ENCODE measurements around the gene CMTM8. TPM values are rescaled to one million over a fixed set of nuclear protein-coding genes. Genes with fewer than 3 reads are reported as not detected.

Gene CMTM8
- total RNA-seq, 4 donors from 2014 or later = 1.4 to 4.1 (median 2.9) TPM

- Histone ChIP-seq H3K27me3 (no peaks in the 10 kb centered on the region), H3K36me3 (no peaks in the 10 kb centered on the region), H3K27ac (no peak overlapping the region), H3K9me3 (no peaks in the 10 kb centered on the region), H3K4me1 (peaks cover 0 to 5% of the 10 kb centered on the region in 2 donors), H3K4me3 (no peak overlapping the region)
- DNase-seq (no peak), ATAC-seq (no peak)
- no peak for TF ChIP-seq POLR2A (IDR thresholded peaks at IDR 0.05)
- no peak for TF ChIP-seq CTCF (IDR thresholded peaks at IDR 0.05 in 4 of 5, conservative IDR thresholded peaks at IDR 0.05 in 1 of 5)
- intact Hi-C loops (cut with DNase I; ENCODE audit: low total_unique reads) (no loop called here), in situ Hi-C loops (cut with MboI; ENCODE audit: low sequenced_read_pairs in 4 of 4) (no loop called here)
These were observed 69.9 kb downstream of the CMTM8 start for GRCh38 chr3:32308378-32308777.

- Histone ChIP-seq H3K27me3 (no peaks in the 10 kb centered on the region), H3K27ac (no peak overlapping the region), H3K9me3 (no peaks in the 10 kb centered on the region), H3K4me3 (no peak overlapping the region), H3K4me1 (peaks cover 0 to 5% of the 10 kb centered on the region in 2 donors), H3K36me3 (no peaks in the 10 kb centered on the region)
- in situ Hi-C loops (cut with MboI; ENCODE audit: low sequenced_read_pairs in 4 of 4) = no loop called here
- no peak for TF ChIP-seq POLR2A (IDR thresholded peaks at IDR 0.05)
- TF ChIP-seq CTCF (IDR thresholded peaks at IDR 0.05 in 4 of 5, conservative IDR thresholded peaks at IDR 0.05 in 1 of 5) = no peak
- DNase-seq = no peak
- intact Hi-C loops (cut with DNase I; ENCODE audit: low total_unique reads) = no loop called here
- no peak for ATAC-seq
These were observed 71.3 kb downstream of the CMTM8 start for GRCh38 chr3:32309654-32310242.

- TF ChIP-seq POLR2A (IDR thresholded peaks at IDR 0.05) (no peak), CTCF (IDR thresholded peaks at IDR 0.05 in 4 of 5, conservative IDR thresholded peaks at IDR 0.05 in 1 of 5) (no peak)
- intact Hi-C loops (cut with DNase I; ENCODE audit: low total_unique reads) = no loop called here
- no peak for ATAC-seq
- in situ Hi-C loops (cut with MboI; ENCODE audit: low sequenced_read_pairs in 4 of 4) = no loop called here
- Histone ChIP-seq H3K36me3 (no peaks in the 10 kb centered on the region), H3K4me1 (peaks cover 0 to 5% of the 10 kb centered on the region in 2 donors), H3K27ac (no peak overlapping the region), H3K9me3 (no peaks in the 10 kb centered on the region), H3K27me3 (no peaks in the 10 kb centered on the region), H3K4me3 (no peak overlapping the region)
- no peak for DNase-seq
These were observed 71.9 kb downstream of the CMTM8 start for GRCh38 chr3:32310336-32310735.

GRCh38 chr3:32310918-32311839, 72.7 kb downstream of the CMTM8 start:
- in situ Hi-C loops (cut with MboI; ENCODE audit: low sequenced_read_pairs in 4 of 4) = no loop called here

More at GRCh38 chr3:32310918-32311839, 72.7 kb downstream of the CMTM8 start:
- Histone ChIP-seq H3K27me3 (no peaks in the 10 kb centered on the region), H3K9me3 (no peaks in the 10 kb centered on the region), H3K4me3 (no peak overlapping the region), H3K27ac (no peak overlapping the region), H3K36me3 (no peaks in the 10 kb centered on the region), H3K4me1 (peaks cover 0 to 5% of the 10 kb centered on the region in 2 donors)
- DNase-seq (no peak), ATAC-seq (no peak)
- intact Hi-C loops (cut with DNase I; ENCODE audit: low total_unique reads) = no loop called here
- TF ChIP-seq CTCF (IDR thresholded peaks at IDR 0.05 in 4 of 5, conservative IDR thresholded peaks at IDR 0.05 in 1 of 5) = no peak
- no peak for TF ChIP-seq POLR2A (IDR thresholded peaks at IDR 0.05)
